ENCODE data around the gene EHMT1.

EHMT1 gene

DNA sequence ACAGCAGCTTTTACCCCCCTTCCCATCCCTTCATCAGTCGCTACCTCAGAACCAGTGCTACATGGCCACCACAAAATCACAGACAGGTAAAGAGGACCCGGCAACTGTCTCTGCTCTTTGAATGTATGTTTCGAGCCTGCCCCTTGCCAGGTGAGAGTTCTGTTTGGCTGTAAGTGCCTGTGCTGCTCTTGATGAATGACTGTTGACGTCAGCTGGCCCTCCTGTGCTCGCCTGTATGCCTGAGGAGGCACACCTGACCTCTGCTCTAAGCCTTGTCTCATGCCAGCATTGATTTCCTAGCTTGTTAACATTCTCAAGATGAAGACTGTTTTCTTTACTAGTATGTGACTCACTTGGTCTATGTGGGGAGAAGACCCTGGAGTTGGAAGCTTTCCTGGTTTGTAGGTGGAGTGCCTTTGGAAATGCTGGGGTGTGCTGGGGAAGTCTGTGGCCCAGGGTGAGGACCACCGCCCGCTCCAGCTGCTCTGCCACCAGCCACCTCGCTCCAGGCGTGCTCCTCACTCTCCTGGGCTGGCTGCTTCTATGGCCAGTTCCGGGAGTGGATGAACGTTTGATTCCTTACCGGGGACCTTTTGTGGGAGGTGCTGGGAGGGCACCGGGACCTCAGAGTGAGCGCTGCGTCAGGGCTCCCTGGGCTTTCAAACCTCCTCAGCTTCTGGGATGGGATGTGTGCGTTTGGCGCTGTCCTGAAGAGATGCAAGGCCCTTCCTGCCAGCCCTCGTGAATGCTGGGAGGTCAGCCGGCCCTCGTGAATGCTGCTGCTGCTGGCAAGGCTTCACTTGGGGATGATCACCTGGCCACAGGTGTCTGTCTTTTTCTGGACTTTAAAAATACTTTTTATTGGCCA is 109.9 kb downstream of the EHMT1 start:
- no peak for TF ChIP-seq TAF1 (IDR thresholded peaks at IDR 0.05; ENCODE audit: low read depth)
- TF ChIP-seq EGR1 (IDR thresholded peaks at IDR 0.05) = no peak
- TF ChIP-seq TCF12 (IDR thresholded peaks at IDR 0.05; ENCODE audit: low read depth) = no peak
- no peak for TF ChIP-seq REST (IDR thresholded peaks at IDR 0.05; ENCODE audit: low read depth)
- no peak for TF ChIP-seq EP300 (IDR thresholded peaks at IDR 0.05; ENCODE audit: borderline replicate concordance)
- no peak for TF ChIP-seq NFIC (IDR thresholded peaks at IDR 0.05)

GRCh38 chr9:137731216-137731946 is 112.6 kb downstream of the EHMT1 start:
- no peak for TF ChIP-seq YY1 (IDR thresholded peaks at IDR 0.05; ENCODE audit: low read depth)
- TF ChIP-seq RAD21 (IDR thresholded peaks at IDR 0.05; ENCODE audit: low read depth) = no peak
- no peak for TF ChIP-seq CREB1 (IDR thresholded peaks at IDR 0.05; ENCODE audit: low read depth)
- no peak for TF ChIP-seq NFIC (IDR thresholded peaks at IDR 0.05)
- no peak for TF ChIP-seq FOXM1 (IDR thresholded peaks at IDR 0.05; ENCODE audit: borderline replicate concordance, low read depth)
- no peak for TF ChIP-seq EP300 (IDR thresholded peaks at IDR 0.05; ENCODE audit: borderline replicate concordance)
- TF ChIP-seq ZBTB7A (IDR thresholded peaks at IDR 0.05; ENCODE audit: low read depth) = no peak
- no peak for TF ChIP-seq TEAD4 (IDR thresholded peaks at IDR 0.05)
- no peak for TF ChIP-seq EGR1 (IDR thresholded peaks at IDR 0.05)
- TF ChIP-seq, protein P1, sequence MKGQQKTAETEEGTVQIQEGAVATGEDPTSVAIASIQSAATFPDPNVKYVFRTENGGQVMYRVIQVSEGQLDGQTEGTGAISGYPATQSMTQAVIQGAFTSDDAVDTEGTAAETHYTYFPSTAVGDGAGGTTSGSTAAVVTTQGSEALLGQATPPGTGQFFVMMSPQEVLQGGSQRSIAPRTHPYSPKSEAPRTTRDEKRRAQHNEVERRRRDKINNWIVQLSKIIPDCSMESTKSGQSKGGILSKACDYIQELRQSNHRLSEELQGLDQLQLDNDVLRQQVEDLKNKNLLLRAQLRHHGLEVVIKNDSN (IDR thresholded peaks at IDR 0.05) = no peak
- TF ChIP-seq MAX (IDR thresholded peaks at IDR 0.05) = no peak
- no peak for TF ChIP-seq TCF12 (IDR thresholded peaks at IDR 0.05; ENCODE audit: low read depth)
- TF ChIP-seq CEBPB (IDR thresholded peaks at IDR 0.05) = no peak

- TF ChIP-seq EGR1 (IDR thresholded peaks at IDR 0.05) = no peak
Observed at GRCh38 chr9:137731947-137732813, 113.4 kb downstream of the EHMT1 start.

- TF ChIP-seq FOXM1 (IDR thresholded peaks at IDR 0.05; ENCODE audit: borderline replicate concordance, low read depth) (no peak), YY1 (IDR thresholded peaks at IDR 0.05; ENCODE audit: low read depth) (no peak), EP300 (IDR thresholded peaks at IDR 0.05; ENCODE audit: borderline replicate concordance) (no peak), TCF12 (IDR thresholded peaks at IDR 0.05; ENCODE audit: low read depth) (no peak), CREB1 (IDR thresholded peaks at IDR 0.05; ENCODE audit: low read depth) (no peak), RAD21 (IDR thresholded peaks at IDR 0.05; ENCODE audit: low read depth) (no peak), CEBPB (IDR thresholded peaks at IDR 0.05) (no peak), MAX (IDR thresholded peaks at IDR 0.05) (no peak), EGR1 (IDR thresholded peaks at IDR 0.05) (no peak), NFIC (IDR thresholded peaks at IDR 0.05) (no peak), REST (IDR thresholded peaks at IDR 0.05; ENCODE audit: low read depth) (no peak), TEAD4 (IDR thresholded peaks at IDR 0.05) (no peak)
Observed at GRCh38 chr9:137733429-137733828, 114.6 kb downstream of the EHMT1 start.

DNA sequence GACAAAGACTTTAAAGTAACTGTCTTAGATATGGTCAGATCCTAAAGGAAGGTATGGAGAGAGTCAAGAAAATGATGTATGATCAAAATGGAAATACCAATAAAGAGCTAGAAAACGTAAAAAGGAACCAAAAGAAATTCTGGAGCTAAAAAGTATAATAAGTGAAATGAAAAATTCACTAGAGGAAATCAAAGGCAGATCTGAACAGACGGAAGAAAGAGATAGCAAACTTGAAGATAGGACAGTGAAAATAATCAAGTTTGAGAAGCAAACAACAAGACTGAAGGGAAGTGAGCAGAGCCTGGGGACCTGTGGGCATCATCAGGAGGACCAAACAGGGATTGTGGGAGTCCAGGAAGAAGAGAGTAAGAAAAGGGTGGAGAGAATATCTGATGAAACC is 115.4 kb downstream of the EHMT1 start:
- TF ChIP-seq MAX (IDR thresholded peaks at IDR 0.05) (no peak), ZBTB7A (IDR thresholded peaks at IDR 0.05; ENCODE audit: low read depth) (no peak), TAF1 (IDR thresholded peaks at IDR 0.05; ENCODE audit: low read depth) (no peak), NFIC (IDR thresholded peaks at IDR 0.05) (no peak), YY1 (IDR thresholded peaks at IDR 0.05; ENCODE audit: low read depth) (no peak), CREB1 (IDR thresholded peaks at IDR 0.05; ENCODE audit: low read depth) (no peak), EGR1 (IDR thresholded peaks at IDR 0.05) (no peak)
